HG02610 (cell line): ENCODE results near the gene MRPL19.
A peak's percentile ranks its signal among the peaks of the same experiment; 100 is the strongest.

ENCODE experiments used
- ATAC-seq: cut with Tn5 transposase; IDR thresholded peaks from one replicate; pipeline ENCODE4 v1.9.1; 2021; ENCODE audit warnings: mild to moderate bottlenecking, moderate library complexity; ENCODE audit not compliant: unreplicated experiment

MRPL19 gene

DNA sequence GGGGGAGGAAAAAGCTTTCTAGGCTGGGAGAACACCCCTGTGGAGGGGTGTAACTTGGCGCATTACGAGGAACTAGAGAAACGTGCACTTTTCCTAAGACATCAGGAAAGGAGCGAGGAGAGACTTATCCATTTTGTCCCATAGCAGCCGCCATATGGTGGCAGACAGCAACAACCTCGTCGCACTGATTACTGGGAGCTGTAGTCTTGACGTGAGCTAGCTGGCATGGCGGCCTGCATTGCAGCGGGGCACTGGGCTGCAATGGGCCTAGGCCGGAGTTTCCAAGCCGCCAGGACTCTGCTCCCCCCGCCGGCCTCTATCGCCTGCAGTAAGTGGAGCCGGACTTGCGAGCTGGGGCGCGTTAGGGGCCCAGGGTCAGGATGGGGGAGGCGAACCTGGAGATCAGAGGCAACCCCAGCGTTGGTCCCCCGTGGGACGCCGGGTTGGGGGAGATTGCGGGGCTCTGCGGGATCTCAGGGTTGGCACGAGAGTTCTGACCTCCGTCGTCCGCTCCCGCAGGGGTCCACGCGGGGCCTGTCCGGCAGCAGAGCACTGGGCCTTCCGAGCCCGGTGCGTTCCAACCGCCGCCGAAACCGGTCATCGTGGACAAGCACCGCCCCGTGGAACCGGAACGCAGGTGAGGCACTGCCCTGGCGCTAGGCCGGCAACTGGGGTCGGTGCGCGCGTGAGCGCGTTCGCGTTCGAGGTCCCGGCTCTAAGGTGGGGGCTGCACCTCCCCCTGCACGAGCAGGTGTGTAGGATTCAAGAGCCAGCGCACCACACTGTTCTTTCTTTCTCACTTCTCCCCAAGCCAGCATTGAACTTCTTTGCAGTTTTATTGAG lies at the start of gene MRPL19:
Gene MRPL19, plus strand, starts transcription at position 201 of the 843 bp plus-strand sequence. Its CDS starts 25 bp downstream, at position 226.
- ATAC-seq = peak; percentile 96

DNA sequence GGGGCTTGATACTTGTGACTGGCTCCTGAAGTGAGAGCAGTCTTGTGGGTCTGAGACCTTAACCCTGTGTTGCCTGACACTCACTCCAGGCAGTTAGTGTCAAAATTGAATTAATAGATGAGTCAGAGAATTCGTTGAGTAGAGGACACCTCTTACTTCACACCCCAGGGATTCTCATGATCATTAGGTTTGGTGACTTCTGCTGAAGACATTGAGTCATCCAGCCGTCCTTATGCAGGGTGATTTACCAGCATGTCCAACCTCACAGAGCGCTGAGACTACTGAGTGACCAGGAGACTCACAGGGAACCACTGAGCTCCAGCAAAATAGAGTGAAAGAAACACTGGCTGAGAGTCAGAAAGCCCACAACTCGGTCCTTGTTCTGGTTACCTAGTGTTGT lies 49.8 kb upstream of the MRPL19 start:
- ATAC-seq = no peak

DNA sequence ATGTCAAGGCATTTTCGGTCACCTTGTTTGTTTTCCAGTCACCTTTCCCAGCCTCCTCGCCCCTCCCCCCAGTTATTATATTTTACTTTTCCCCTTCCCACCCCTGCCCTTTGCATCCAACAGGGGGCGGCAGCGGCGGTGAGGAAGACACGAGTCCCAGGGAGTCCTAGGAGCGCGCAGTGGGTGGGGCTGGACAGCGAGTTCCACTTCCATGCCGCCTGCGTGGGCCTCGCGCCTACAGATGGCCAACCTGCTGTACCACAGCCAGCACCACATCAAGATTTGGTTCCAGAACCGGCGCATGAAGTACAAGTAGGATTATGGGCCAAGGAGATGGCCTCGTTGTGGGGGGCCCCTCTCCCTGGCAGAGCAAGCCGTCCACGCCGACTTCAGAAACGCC lies 48.6 kb upstream of the MRPL19 start:
- no peak for ATAC-seq

DNA sequence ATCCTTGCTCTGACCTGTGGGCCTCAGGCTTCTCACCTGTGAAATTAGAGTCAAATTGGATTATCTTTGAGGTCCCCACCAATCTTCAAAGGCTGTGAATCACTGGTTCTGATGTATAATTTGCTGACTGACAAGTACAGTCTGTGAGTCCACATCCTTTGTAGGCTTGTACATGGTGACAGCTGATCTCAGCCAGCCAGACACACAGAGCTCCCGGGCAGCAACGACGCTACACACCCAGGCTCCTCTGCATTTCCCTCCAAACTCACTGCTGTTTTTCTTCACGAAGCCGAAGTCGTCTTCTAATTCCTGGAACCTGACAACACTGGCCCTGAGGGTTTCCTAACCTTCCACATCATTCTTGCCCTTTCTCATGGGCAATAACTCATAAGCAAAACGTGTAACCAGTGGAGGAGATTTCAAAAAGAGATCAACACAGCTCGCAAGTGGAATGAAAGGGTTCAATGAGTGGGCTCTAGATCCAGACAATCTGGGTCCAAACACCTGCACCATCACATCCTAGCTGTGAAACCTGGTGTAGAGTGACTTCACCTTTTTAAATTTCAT lies 47.9 kb upstream of the MRPL19 start:
- ATAC-seq = no peak

DNA sequence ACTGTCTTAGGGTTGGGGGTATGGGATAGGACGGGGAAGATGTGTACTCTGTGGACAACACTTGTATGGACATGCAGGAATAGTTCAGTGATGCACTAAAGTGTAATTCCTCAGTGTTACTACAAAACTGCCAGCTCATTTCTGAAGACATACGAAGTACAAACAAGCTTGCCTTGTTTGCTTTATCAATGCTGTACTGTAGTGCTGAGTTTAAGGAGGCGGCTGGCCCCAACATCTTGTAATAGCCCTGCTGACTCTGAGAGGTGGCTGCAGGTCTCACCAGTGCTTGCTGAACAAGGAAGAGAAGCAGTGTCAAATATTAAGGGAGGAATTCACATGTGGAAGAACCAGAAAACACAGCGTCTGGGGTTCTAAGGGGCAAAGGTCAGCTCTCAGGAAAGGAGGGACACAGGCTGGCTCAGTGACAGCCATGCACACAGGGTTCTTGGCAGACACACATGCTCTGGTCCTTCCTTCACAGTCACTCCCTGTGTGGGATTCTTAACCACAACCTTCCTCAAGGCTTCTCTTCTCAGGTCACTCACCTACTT lies 46.0 kb upstream of the MRPL19 start:
- ATAC-seq = no peak

DNA sequence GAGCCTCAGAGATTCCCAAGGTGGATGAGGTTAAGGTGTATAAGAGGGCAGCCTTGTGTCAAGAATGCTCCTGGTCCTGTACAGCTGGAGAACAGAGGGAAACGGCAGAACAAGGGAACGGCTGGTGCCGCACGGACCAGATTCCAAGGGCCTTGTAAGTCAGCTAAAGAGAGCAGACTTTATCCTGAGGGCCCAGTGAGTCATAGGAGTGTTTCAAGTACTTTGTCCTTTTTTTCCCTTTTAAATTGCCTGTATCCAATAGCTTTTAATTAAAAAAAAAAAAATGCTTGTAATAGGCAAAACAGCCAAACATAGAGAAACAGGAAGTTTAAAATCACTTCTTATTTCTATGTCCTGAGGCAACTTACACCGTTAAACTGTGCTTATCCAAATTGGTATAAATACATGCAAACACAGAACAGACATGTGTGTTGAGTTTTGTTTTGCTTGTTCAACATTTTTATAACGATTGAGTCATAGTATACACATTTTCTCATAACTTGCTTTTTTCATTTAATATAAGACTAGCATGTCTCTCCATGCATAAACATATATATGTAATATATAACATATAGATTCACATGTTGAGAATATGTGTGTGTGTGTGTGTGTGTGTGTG lies 43.8 kb upstream of the MRPL19 start:
- ATAC-seq = no peak

DNA sequence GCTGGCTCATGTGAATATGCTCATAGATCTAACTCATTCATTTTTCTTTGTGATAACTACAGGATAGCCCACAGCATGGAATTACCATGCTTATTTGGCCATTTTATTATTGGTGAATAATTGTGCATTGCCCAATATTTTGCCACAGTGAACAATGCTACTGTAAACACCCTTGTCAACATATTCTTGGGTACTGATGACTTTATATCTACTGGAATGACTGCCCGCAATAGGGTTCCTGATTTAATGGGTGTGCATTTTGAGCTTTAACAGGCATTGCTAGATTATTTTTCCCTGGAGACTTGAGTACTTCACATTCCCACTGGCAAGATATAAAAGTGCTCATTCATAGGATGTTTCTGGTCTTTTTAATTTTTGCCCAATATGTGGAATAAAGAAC lies 43.1 kb upstream of the MRPL19 start:
- no peak for ATAC-seq

DNA sequence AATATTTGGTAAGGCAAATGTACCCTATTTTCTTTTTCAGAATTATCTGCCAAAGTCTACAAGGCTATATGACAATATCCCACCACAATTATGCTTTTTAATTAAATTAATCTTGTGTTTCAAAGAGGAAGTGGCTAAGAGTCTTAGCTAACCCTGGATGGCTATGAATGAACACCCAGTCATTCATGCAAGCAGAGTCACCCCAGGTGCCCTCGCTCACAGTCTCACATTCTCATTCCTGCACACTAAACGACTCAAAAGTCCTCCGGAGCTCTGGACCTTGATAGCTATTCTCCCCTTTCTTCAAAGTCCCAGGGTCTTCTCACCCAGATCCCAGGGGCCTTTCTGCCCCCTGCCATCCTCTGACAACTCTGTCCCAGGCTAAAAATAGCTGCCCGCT lies 42.1 kb upstream of the MRPL19 start:
- peak; percentile 39 for ATAC-seq

GRCh38 chr2:75605770-75606529 lies 40.6 kb upstream of the MRPL19 start:
- no peak for ATAC-seq

DNA sequence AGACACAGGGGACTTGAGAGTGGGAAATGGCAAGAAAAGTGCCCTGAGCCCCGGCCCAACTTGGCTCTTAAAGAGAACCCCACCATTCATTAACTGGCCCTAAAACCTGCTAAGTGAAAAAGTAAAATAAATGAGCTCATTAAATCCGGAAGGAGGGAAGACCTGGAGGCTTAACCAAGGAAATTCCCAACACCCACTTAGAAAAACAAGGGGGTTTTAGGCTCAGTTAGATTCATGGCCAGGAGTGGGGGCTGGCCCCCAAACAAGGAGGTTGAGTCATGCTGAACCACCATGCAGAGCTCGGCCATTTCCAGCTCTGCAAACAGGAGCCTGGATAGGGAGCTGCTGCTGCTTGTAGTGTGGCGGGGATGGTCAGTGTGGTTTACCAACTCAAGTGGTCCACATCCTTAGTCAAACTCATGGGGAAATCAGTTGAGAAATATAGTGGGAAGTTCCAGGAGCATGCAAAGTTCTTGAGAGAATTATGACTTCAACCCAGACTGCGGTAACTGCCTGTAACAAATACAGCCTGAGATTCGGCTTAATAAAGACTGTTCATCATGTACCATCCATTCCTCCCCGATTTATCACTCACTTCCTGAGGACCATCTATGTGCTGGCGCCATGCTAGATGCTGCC lies 39.7 kb upstream of the MRPL19 start:
- ATAC-seq = no peak

DNA sequence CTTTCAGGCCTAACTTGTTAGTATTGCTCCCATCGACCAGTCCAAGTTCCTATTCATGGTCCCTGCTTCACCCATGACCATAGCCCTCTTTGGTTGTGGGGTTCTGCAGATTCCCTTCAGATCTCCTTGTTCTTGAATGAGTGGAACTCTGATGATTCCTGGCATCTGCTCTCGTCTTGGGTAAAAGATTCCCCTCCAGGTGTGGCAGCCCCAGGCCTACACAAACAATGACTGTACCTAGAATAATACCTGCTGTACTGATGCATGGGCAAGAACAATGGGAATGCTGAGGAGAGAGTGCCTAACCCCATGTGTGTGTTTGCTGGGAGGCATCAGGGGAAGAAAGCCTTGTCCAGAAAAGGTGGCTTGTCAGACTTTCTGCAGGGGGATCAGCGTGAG lies 39.2 kb upstream of the MRPL19 start:
- ATAC-seq = no peak

DNA sequence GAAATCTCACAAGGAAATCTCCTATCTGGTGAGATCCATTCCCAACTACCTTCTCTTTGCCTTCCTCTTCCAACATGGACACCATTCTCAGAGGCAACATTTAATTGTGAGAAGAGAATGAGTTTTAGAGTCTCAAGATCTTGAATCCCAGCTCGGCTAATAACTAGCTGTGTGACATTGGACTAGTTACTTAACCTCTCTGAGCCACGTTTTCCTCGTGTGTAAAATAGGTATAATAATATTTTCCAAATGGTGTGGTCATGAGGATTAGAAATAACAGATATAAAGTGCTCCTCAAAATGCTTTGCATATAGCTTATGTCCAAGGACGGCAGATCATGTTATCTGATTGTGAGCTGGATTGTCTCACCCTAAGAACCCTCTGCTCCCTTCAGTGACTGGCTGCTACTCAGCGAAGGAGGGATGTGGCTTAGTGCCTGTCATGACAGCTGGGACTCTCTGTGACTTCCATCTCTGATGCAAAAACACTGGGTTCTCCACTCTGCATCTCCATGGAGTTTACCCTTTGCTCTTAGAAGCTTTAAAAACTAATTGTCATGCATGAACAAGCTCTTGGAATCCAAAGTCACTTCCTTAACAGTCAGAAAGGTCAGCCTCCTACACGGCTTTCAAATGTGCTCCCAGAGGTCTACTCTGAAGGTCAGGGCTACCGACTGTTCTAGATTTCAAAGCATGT lies 38.4 kb upstream of the MRPL19 start:
- no peak for ATAC-seq

- peak; percentile 54 for ATAC-seq
These were observed 37.8 kb upstream of the MRPL19 start for GRCh38 chr2:75608684-75609333.

DNA sequence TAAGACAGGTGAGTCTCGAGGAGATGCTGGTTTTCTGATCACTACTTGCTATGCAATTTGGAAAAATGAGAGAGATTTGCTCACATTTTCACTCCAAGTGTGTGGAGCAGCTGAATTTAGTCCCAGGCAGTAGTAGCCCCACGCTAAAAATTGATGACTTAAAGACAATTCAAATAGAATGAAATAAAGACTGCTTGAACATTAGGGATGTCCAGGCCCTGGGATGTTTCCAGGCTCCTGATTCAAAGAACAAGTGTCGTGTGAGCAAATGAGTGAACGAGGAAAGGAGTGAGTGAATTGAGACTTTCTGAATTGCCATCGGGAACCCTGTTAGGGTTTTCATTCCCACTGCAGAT lies 37.3 kb upstream of the MRPL19 start:
- no peak for ATAC-seq

DNA sequence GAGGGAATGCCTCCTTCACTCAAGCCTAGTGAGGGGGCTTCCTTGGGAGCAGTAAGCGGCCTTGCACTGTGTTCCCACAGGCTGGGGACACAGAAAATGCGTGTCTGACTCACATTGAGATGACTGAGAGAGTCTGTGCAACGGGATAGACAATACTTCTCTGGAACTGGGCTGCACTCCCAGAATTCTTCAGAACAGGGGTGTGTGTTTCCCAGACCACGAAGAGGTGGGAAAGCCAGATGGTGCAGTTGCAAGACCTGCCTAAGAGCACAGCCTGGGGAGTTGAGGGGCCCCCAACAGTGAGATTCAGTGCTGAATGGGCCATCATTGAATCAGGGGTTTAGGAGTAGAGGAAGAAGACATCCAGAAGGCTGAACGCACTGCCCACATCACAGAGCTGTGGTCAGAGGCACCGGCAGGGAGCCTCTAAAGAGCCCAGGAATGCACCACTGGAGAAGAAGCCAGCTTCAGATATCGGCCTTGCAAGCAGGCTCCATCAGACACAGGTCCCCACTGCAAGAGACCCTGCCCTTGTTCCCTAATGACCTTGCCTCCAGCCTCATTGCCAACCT lies 36.6 kb upstream of the MRPL19 start:
- no peak for ATAC-seq

- no peak for ATAC-seq
These were observed 35.9 kb upstream of the MRPL19 start for GRCh38 chr2:75610671-75611070.

DNA sequence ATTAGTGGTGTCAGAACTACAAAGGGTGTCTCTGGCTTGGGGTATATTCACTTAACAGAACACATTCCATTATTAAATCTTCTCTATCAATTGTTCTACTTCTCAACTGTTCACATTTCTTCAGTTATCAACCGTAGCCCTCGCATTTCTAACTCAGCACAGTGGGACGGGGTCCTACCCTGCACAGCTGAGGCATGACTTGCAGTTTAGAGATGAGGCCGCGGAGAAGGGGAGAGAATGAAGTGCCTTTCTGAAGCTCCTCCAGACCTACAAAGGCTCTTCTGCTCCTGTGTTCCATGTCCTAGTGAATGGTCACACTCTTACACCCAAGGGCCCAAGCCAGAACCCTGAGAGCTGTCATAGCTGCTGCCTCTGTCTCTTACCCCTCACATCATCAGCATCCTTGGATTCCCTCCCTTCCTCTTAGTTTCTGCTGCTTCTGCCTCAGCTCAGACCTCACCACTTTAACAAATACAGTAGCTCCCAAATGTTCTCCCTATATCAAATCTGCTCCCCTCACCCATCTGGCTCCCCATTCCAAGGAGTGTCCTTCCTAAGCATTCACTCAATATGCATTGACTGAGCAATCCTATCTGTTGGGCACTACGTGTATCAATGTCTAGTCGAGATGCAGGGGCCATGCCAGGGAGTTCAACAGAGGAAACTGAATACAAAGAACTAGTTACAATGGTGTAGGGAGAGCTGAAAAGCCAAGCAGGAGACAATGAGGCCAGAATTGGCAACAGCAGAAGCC lies 34.3 kb upstream of the MRPL19 start:
- ATAC-seq = no peak

DNA sequence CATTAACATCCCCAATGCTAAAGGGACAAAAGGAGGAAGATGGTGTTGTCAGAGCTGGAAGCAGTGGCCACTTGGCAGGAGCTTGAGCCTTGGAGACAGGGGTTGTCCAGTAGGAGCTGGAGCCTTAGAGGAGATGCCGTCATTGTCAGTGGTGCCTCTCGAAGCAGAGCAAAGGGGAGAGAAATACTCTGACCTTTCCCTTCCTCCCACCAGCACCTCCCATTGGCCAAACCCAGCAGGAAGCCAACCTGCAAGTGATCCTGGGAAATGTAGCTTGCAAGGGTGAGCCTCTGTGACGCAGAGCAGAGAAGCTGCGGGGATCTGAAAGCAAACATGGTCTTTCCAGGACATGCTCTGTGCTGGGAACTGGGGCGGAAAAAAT lies 33.7 kb upstream of the MRPL19 start:
- no peak for ATAC-seq
